Coronary artery (tissue), 2 donors: ENCODE data around the gene SAMM50.

Experiments used
- DNase-seq: peaks from one replicate; pipeline ENCODE4 v3.0.0-alpha.2; 2017; ENCODE audit warnings: low spot score
- H3K27ac ChIP-seq, 2 donors: fragments of 200-600 bp; sonication (generic); one replicate each; pipeline ENCODE4 v1.5.1; 2016 to 2019
- H3K4me3 ChIP-seq: fragments of 200-600 bp; sonication (generic); 2 replicates; pipeline ENCODE4 v1.5.1; 2016; ENCODE audit warnings: mild to moderate bottlenecking, moderate library complexity
- TF ChIP-seq, protein P1 (sequence below): fragments of 200-600 bp; sonication (generic); IDR thresholded peaks from one replicate; pipeline ENCODE4 v1.5.1; 2019; ENCODE audit warnings: antibody characterized with exemption

The SAMM50 gene

GRCh38 chr22:44032126-44032730 lies 77.0 kb downstream of the SAMM50 start:
- H3K27ac ChIP-seq: peak overlapping the region in 1 of 2 donors; percentile 6
- DNase-seq: no peak
- TF ChIP-seq, protein P1, sequence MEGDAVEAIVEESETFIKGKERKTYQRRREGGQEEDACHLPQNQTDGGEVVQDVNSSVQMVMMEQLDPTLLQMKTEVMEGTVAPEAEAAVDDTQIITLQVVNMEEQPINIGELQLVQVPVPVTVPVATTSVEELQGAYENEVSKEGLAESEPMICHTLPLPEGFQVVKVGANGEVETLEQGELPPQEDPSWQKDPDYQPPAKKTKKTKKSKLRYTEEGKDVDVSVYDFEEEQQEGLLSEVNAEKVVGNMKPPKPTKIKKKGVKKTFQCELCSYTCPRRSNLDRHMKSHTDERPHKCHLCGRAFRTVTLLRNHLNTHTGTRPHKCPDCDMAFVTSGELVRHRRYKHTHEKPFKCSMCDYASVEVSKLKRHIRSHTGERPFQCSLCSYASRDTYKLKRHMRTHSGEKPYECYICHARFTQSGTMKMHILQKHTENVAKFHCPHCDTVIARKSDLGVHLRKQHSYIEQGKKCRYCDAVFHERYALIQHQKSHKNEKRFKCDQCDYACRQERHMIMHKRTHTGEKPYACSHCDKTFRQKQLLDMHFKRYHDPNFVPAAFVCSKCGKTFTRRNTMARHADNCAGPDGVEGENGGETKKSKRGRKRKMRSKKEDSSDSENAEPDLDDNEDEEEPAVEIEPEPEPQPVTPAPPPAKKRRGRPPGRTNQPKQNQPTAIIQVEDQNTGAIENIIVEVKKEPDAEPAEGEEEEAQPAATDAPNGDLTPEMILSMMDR: no peak
- H3K4me3 ChIP-seq: no peak overlapping the region

DNA sequence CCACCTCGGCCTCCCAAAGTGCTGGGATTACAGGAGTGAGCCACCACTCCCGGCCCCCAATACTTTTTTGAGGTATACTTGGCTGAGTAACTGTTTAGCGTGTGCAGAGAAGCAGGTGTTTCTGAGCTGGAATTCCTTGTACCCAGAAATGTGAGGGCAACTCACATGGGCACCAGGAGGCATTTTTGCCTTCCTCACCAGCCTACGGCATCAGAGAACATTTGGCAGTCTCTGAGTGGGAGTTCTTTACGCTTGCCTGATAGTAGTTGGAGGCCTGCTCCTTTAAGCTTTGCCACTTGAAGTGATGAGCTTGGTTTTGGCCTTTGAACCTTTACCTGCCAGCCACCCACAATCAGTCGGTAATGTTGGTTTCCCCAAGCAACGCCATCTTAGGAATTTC lies 78.0 kb downstream of the SAMM50 start:
- Histone ChIP-seq H3K27ac (no peak overlapping the region), H3K4me3 (no peak overlapping the region)
- TF ChIP-seq, protein P1: no peak
- no peak for DNase-seq

- TF ChIP-seq, protein P1: no peak
- no peak overlapping the region for H3K4me3 ChIP-seq
- no peak overlapping the region for H3K27ac ChIP-seq
- no peak for DNase-seq
Measured at GRCh38 chr22:44033694-44034093, 78.5 kb downstream of the SAMM50 start.

- no peak overlapping the region for H3K4me3 ChIP-seq
- peak overlapping the region in 1 of 2 donors; percentile 39 for H3K27ac ChIP-seq
- TF ChIP-seq, protein P1: no peak
- no peak for DNase-seq
Measured at GRCh38 chr22:44037519-44038375, 82.5 kb downstream of the SAMM50 start.

DNA sequence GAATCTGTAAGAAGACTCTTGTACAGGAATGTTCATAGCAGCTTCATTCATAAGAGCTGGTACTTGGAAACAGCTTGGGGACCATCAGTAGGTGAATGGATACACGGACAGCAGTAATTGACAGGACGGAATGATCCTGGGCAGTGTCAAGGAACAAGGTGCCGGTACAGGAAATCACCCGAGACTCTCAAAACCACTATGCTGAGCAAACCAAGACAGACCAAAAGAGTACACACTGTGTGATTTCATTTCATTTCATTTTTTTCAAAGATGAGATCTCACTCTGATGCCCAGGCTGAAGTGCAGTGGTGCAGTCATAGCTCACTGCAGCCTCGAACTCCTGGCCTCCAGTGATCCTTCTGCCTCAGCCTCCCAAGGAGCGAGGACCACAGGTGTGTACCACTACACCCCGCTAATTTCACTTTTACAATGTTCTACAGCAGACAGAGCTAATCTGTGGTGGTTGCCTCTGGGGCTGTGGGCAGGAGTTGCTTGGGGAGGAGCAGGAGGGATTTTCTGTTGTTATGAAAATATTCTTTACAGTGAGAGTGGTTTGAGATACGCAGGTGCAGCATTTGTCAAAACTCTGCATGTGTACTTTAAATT lies 84.4 kb downstream of the SAMM50 start:
- H3K27ac ChIP-seq: no peak overlapping the region
- TF ChIP-seq, protein P1: no peak
- H3K4me3 ChIP-seq: no peak overlapping the region
- no peak for DNase-seq

DNA sequence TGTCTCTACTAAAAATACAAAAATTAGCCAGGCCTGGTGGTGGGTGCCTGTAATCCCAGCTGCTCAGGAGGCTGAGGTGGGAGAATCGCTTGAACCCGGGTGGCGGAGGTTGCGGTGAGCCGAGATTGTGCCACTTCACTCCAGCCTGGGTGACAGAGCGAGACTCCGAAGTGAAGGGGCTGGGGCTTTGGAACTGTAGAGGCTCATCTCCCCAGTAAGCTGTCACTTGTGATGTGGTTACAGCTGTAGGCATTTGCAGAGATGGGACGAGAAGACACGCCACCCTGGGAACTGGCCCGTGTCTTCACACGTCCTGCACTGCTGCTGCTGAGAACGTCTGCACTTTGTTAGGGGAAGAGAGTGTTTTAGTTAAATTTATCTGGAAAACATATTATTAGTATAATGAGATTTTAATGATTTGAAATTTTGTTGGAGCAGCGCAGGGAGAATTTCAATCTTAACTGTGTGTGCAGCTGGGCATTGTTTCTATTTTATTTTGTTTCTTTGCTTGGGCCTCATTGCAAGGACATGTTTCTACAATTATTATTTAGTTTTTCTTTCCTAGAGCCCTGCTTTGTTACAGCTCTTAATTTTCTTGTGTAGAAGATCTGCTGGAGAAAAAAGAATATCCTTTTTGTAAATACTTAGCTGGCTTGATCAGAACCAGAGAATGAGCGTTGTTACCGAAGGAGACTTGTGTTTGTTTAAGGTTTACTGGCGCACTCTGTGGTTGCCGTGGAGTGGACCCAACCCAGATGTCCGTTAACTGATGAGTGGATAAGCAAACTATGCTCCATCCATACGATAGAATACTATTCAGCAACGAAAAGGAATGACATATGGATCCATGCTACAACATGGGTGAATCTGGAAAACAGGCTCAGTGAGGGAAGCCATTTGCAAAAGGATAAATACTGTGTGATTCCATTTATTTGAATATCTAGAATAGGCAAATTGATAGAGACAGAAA lies 87.3 kb downstream of the SAMM50 start:
- H3K4me3 ChIP-seq: no peak overlapping the region
- H3K27ac ChIP-seq: no peak overlapping the region
- TF ChIP-seq, protein P1: no peak
- no peak for DNase-seq
